Prostate gland (tissue), 2 donors: Measurements from ENCODE around the gene ARPP21.

Experiments
- POLR2AphosphoS5 ChIP-seq: sonication (generic); formaldehyde crosslinking; IDR thresholded peaks from one replicate; pipeline ENCODE4 v1.6.1; 2017; ENCODE audit warnings: antibody characterized with exemption
- TF ChIP-seq, protein P1 (sequence below), 4 experiments: fragments of 200-600 bp in 2 of 4; fragments of 450-650 bp in 2 of 4; sonication (generic) in 2 of 4; IDR thresholded peaks; 1 replicate in 3 of 4; 2 replicates in 1 of 4; pipeline ENCODE4 v1.5.1; 2016 to 2019; ENCODE audit warnings: antibody characterized with exemption in 4 of 4, mild to moderate bottlenecking in 2 of 4, moderate library complexity in 2 of 4

DNA sequence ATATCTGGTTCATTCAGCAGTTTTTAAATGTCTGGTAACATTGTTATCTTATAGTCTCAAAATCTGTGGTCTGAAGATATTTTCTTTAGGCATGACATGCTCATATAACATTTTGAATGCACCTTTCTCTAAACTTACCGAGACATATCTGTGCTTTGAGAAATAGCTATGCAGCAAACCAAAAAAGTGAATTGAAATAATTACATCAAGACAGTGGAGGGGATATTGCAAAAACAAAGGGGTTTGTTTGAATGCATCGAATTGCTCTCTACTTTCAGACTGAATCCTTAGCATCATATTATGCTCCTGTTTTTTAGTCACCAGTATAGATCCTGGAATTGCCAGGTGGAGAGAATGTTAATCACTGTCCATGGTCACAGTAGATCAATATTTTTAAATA is 5.1 kb downstream of the ARPP21 start:
- no peak for TF ChIP-seq POLR2AphosphoS5
- TF ChIP-seq, protein P1, sequence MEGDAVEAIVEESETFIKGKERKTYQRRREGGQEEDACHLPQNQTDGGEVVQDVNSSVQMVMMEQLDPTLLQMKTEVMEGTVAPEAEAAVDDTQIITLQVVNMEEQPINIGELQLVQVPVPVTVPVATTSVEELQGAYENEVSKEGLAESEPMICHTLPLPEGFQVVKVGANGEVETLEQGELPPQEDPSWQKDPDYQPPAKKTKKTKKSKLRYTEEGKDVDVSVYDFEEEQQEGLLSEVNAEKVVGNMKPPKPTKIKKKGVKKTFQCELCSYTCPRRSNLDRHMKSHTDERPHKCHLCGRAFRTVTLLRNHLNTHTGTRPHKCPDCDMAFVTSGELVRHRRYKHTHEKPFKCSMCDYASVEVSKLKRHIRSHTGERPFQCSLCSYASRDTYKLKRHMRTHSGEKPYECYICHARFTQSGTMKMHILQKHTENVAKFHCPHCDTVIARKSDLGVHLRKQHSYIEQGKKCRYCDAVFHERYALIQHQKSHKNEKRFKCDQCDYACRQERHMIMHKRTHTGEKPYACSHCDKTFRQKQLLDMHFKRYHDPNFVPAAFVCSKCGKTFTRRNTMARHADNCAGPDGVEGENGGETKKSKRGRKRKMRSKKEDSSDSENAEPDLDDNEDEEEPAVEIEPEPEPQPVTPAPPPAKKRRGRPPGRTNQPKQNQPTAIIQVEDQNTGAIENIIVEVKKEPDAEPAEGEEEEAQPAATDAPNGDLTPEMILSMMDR (IDR thresholded peaks at IDR 0.05), result no peak
